ENCODE measurements around the gene ITGAX. TPM values are rescaled to one million over a fixed set of nuclear protein-coding genes. Genes with fewer than 3 reads are reported as not detected.

The ITGAX gene
- total and polyA plus RNA-seq, 2 of the 8 experiments (the other 6 are each of a cell fraction or from before 2014, with no cell fraction given): 0.30 TPM; not detected in 1

GRCh38 chr16:31414706-31415105, 59.7 kb downstream of the ITGAX start:
- H3K18ac ChIP-seq (ENCODE audit: extremely low read depth, low read length): no peak overlapping the region
- H2AK5ac ChIP-seq (ENCODE audit: low read depth, low read length): no peak overlapping the region
- H3K23ac ChIP-seq (ENCODE audit: insufficient read length): no peak overlapping the region
- no peak overlapping the region for H4K8ac ChIP-seq (ENCODE audit: extremely low read depth, insufficient read depth, low read length)
- FAIRE-seq (no peak), DNase-seq (ENCODE audit: low read depth in 1 of 2, low spot score in 2 of 2) (no peak)
- H2AFZ ChIP-seq (ENCODE audit: low read length): no peak overlapping the region
- no peak overlapping the region for H3K14ac ChIP-seq (ENCODE audit: insufficient read length)
- H3K4me1 ChIP-seq (replicated peaks in 1 of 4; ENCODE audit: control insufficient read depth in 3 of 4, insufficient read depth in 4 of 4, low read length in 3 of 4): no peaks in the 10 kb centered on the region
- H4K20me1 ChIP-seq (replicated peaks in 1 of 2; ENCODE audit: control insufficient read depth in 1 of 2, insufficient read depth in 2 of 2, low read length in 2 of 2): no peaks in the 10 kb centered on the region
- no peak overlapping the region for H2BK120ac ChIP-seq (replicated peaks; ENCODE audit: low read depth, low read length)
- no peak overlapping the region for H2BK15ac ChIP-seq (ENCODE audit: low read length)
- no peak overlapping the region for H3K4me3 ChIP-seq (ENCODE audit: extremely low read depth in 1 of 4, insufficient read depth in 2 of 4, low read depth in 3 of 4, low read length in 4 of 4)
- ChIA-PET CTCF (ENCODE audit: partially characterized antibody) (no interaction called here), POLR2A (ENCODE audit: partially characterized antibody) (interaction anchor here (1.7 kb wide), 1 partner anchor 214 kb away, joined by 4 read pairs; no protein-coding TSS in a partner anchor)
- H3K27ac ChIP-seq (ENCODE audit: low read depth, low read length): no peak overlapping the region
- no peak overlapping the region for H3K9ac ChIP-seq (replicated peaks in 1 of 4; ENCODE audit: extremely low read depth in 1 of 4, low read depth in 3 of 4, low read length in 3 of 4)
- H4K5ac ChIP-seq (ENCODE audit: insufficient read length, low read depth, low read length): no peak overlapping the region
- H2BK5ac ChIP-seq (ENCODE audit: low read depth, low read length): no peak overlapping the region
- WGBS, 2 experiments (ENCODE audit: extremely low coverage in 1 of 2, insufficient coverage in 1 of 2, insufficient read length in 1 of 2, insufficient replicate concordance in 2 of 2, low coverage in 1 of 2, low lambda C conversion rate in 2 of 2, missing lambda C conversion rate in 1 of 2): 88% methylated on average over 4 of the region's 4 CpGs; no CpG with 5 or more reads in 1 of the 2 experiments
- H3K9me3 ChIP-seq (ENCODE audit: insufficient read depth in 2 of 2, low read depth in 1 of 2, low read length in 1 of 2): no peaks in the 10 kb centered on the region
- no peak overlapping the region for H3K4ac ChIP-seq (replicated peaks; ENCODE audit: insufficient read length, low read depth, low read length)
- no peaks in the 10 kb centered on the region for H3K79me2 ChIP-seq (ENCODE audit: control insufficient read depth in 1 of 2, insufficient read depth in 2 of 2, low read length in 2 of 2)
- H3K56ac ChIP-seq (replicated peaks; ENCODE audit: insufficient read length, low read depth, low read length): no peak overlapping the region
- H3K23me2 ChIP-seq (ENCODE audit: low read depth, low read length): peaks cover 2% of the 10 kb centered on the region; the same call in 1 of the 2 replicates
- H4K91ac ChIP-seq (replicated peaks; ENCODE audit: insufficient read length, low read length): no peak overlapping the region
- H3K27me3 ChIP-seq (replicated peaks in 1 of 4; ENCODE audit: control insufficient read depth in 3 of 4, extremely low read depth in 1 of 4, insufficient read depth in 3 of 4, low read length in 3 of 4): no peaks in the 10 kb centered on the region; a peak in 1 of 7 replicates
- no peak overlapping the region for H2BK20ac ChIP-seq (ENCODE audit: low read length)
- TF ChIP-seq ATF3 (IDR thresholded peaks at IDR 0.05; ENCODE audit: insufficient read depth, low read depth, low read length) (no peak), RAD21 (IDR thresholded peaks at IDR 0.05 in 1 of 2, conservative IDR thresholded peaks at IDR 0.05 in 1 of 2; ENCODE audit: low read depth in 2 of 2, low read length in 2 of 2) (no peak), JUND (IDR thresholded peaks at IDR 0.05; ENCODE audit: low read length) (no peak), HDAC6 (IDR thresholded peaks at IDR 0.05; ENCODE audit: low read depth, low read length) (no peak), CTCF (IDR thresholded peaks at IDR 0.05; ENCODE audit: control extremely low read depth in 1 of 3, insufficient read depth in 1 of 3, low read depth in 1 of 3, low read length in 3 of 3) (no peak), GTF2F1 (IDR thresholded peaks at IDR 0.05; ENCODE audit: borderline replicate concordance, low read depth, low read length) (no peak), EP300 (IDR thresholded peaks at IDR 0.05; ENCODE audit: borderline replicate concordance in 1 of 2, low read depth in 2 of 2, low read length in 2 of 2) (no peak), GABPA (IDR thresholded peaks at IDR 0.05; ENCODE audit: borderline replicate concordance, insufficient read depth, low read length) (no peak), TCF12 (IDR thresholded peaks at IDR 0.05; ENCODE audit: low read depth, low read length) (no peak), KDM4A (IDR thresholded peaks at IDR 0.05; ENCODE audit: low read depth, low read length, severe bottlenecking) (no peak)
- no peak overlapping the region for H2BK12ac ChIP-seq (ENCODE audit: low read depth, low read length)
- no peaks in the 10 kb centered on the region for H3K79me1 ChIP-seq (ENCODE audit: low read depth, low read length)
- H3K4me2 ChIP-seq (ENCODE audit: insufficient read depth in 1 of 2, low read depth in 2 of 2, low read length in 2 of 2): no peak overlapping the region
- H3K36me3 ChIP-seq (ENCODE audit: control insufficient read depth in 2 of 4, insufficient read depth in 4 of 4, low read length in 3 of 4): no peaks in the 10 kb centered on the region

Data from H1 (cell line).